H4 (cell line): ENCODE measurements around the gene LIN7B. TPM values are rescaled to one million over a fixed set of nuclear protein-coding genes. Genes with fewer than 3 reads are reported as not detected.
"Not testable (repeated sequence)": the region's sequence is repeated elsewhere in the genome, so short reads cannot be mapped to it uniquely, and the experiment has no call there.

ENCODE experiments used
- DNase-seq: peaks from one replicate; pipeline ENCODE4 v3.0.0-alpha.2; 2015; ENCODE audit warnings: low spot score
- total RNA-seq: library from RNA; depleted of rRNA; stranded (reverse); fragments of >200 nt; shearing (Covaris generic); gene quantifications from 2 replicates; pipeline ENCODE4 v1.2.3, GENCODE V29; 2014

The LIN7B gene
- total RNA-seq, 1 experiment from 2014 or later = 4.1 TPM

- peak; percentile 94 for DNase-seq
Observed at GRCh38 chr19:49118565-49119410, 4.6 kb downstream of the LIN7B start, which contains the start of gene C19orf73. Gene C19orf73, minus strand, starts transcription at chr19:49119143. Its CDS starts 121 bp downstream, at chr19:49119022.

GRCh38 chr19:49119411-49120324 is 5.5 kb downstream of the LIN7B start, which contains the start of gene PPFIA3:
Gene PPFIA3, plus strand, starts transcription at chr19:49119544. Its CDS starts 8,330 bp downstream, at chr19:49127874.
- peak; percentile 52 for DNase-seq

- no peak for DNase-seq
Observed at GRCh38 chr19:49120325-49120683, 6.1 kb downstream of the LIN7B start.

GRCh38 chr19:49120868-49121267 is 6.7 kb downstream of the LIN7B start:
- no peak for DNase-seq

DNA sequence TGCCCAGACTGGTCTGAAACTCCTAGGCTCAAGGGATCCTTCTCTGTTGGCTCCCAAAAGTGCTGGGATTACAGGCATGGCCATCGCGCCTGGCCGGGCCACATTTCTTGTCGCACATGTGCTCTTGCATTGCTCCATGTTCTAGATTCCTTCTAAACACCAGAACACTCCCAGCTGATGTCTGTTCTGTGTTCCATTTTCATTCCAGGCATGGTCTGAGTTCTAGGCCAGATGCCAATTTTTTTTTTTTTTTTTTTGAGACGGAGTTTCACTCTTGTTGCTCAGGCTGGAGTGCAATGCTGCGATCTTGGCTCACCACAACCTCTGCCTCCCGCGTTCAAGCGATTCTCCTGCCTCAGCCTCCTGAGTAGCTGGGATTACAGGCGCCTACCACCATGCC is 7.7 kb downstream of the LIN7B start:
- DNase-seq = not testable (repeated sequence)

DNA sequence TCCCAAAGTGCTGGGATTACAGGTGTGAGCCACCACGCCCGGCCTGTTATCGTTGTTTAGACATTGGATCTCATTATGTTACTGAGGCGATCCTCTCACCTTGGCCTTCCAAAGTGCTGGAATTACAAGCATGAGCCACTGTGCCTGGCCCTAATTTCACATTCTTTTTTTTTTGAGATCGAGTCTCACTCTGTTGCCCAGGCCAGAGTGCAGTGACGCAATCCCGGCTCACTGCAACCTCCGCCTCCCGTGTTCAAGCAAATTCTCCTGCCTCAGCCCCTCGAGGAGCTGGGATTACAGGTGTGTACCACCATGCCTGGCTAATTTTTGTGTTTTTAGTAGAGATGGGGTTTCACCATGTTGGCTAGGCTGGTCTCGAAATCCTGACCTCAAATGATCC is 9.1 kb downstream of the LIN7B start:
- not testable (repeated sequence) for DNase-seq

DNA sequence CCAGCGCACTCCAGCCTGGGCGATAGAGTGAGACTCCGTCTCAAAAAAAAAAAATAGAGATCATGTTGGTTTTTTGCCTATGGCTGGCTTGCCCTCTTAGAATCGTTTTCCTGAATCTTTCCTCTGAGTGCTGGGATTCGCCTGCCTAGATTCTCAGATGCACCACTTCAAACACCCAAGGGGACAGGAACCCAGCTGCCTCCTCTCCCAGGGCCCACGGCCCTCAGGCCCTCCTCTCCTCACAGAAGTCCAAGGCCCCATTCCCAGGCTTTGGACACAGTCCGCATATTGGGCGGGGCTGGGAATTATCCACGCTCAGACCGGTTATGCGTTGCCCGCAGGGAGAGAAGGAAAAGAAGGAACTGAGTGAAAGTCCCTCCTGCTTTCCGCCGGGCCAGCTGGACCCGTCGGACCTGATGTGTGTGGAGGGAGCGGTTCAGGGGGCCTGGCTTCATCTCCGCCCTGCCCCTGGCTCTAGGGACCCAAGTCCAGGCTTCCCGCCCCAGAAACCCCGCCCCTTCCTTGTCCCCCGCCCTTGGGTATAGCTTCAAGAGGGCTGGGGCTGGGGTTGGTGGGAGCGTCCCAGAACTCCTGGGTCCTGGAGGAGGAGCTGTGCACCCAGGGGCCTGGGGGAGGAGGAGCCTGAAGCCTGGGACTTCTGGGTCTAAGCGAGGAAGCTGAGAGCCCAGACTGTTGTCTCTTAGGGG is 11.0 kb downstream of the LIN7B start:
- DNase-seq = no peak

DNA sequence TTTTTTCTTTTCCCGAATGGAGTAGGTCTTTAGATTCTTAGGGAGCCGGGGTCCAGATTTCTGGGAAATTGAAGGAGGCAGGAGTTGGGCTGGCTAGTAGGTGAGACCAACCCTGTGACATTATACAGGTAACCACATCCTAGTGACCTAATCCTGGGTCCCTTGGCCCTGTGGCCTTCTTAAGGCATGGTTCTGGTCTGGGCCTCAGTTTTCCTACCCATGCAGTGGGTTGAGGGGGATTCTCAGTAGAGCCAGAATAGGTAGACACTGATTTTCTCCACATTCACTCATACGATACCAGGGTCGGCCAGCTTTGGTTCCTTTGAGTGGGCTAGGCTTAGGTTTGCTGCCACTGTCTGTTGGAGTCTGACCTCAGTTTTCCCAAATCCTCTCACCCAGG is 12.4 kb downstream of the LIN7B start:
- DNase-seq = no peak

- not testable (repeated sequence) for DNase-seq
Observed at GRCh38 chr19:49127225-49127624, 13.1 kb downstream of the LIN7B start.

DNA sequence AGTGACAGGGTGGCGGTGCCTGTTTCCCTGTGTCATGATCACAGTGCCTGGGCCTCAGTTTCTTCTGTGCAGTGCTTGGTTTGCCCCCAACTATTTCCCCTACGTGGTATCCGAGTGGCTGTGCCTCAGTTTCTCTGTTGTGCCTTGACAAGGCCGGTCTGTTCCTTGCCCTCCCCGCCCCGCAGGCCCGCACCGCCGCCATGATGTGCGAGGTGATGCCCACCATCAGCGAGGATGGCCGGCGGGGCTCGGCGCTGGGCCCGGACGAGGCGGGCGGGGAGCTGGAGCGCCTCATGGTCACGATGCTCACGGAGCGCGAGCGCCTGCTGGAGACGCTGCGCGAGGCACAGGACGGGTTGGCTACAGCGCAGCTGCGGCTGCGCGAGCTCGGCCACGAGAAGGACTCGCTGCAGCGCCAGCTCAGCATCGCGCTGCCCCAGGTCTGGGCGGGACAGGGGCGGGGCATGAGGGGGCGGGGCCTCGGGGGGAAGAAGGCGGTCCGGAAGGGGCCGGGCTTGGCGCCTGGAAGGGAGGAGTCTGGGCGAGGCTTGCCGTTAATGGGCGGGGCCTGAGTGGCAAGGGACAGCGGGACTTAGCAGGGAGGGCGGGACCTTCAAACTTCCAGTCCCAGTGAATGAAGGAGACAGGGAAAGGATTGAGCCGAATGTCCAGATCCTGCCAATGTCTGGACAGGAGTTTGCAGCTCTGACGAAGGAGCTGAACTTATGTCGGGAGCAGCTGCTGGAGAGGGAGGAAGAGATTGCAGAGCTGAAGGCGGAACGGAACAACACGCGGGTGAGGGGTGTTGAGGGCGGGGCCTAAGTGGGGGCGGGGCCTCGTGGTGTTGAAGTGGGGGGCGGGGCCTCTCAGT is 13.7 kb downstream of the LIN7B start:
- peak; percentile 96 for DNase-seq

DNA sequence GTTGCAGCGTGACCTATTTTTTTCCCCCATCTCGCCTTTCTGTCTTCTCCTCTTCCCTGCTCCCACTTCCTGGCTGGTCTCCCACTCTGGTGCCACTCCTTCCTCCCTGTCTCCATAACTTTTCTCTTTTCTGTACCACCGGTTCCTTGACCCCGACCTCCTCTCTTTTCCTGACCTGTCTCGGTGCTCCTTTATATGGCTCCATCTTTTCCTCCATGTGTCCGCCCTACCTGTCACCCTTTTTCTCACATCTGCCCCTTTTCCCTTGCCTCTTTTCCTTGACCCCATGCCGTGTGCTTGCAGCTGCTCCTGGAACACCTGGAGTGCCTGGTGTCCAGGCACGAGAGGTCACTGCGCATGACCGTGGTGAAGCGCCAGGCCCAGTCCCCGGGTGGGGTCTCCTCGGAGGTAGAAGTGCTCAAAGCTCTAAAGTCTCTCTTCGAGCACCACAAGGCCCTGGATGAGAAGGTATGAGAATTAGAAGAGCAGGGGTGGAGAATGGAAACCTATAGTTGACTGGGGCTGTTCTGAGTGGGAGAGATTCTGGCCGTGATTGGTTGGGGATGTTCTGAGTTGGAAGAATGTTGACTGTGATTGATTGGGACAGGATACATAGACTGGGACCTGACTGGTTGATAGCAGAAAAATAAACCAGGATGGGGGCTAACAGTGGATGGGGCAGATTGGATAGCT is 14.5 kb downstream of the LIN7B start:
- DNase-seq = no peak

- no peak for DNase-seq
Observed at GRCh38 chr19:49129238-49129583, 15.0 kb downstream of the LIN7B start.

DNA sequence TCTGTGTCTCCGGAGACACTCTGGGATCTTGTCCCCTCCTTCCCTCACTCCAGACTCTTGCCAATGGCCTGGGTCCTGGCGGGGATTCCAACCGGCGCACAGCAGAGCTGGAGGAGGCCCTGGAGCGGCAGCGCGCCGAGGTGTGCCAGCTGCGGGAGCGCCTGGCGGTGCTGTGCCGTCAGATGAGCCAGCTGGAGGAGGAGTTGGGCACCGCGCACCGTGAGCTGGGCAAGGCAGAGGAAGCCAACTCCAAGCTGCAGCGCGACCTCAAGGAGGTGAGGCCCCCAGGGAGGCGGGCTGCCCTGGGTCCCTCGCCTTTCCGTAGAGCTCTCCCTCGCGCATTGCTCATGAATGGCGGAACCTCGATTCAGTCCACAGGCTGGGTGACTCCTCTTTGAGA is 16.2 kb downstream of the LIN7B start:
- DNase-seq = no peak

GRCh38 chr19:49132974-49133609 is 18.9 kb downstream of the LIN7B start:
- DNase-seq = no peak

DNA sequence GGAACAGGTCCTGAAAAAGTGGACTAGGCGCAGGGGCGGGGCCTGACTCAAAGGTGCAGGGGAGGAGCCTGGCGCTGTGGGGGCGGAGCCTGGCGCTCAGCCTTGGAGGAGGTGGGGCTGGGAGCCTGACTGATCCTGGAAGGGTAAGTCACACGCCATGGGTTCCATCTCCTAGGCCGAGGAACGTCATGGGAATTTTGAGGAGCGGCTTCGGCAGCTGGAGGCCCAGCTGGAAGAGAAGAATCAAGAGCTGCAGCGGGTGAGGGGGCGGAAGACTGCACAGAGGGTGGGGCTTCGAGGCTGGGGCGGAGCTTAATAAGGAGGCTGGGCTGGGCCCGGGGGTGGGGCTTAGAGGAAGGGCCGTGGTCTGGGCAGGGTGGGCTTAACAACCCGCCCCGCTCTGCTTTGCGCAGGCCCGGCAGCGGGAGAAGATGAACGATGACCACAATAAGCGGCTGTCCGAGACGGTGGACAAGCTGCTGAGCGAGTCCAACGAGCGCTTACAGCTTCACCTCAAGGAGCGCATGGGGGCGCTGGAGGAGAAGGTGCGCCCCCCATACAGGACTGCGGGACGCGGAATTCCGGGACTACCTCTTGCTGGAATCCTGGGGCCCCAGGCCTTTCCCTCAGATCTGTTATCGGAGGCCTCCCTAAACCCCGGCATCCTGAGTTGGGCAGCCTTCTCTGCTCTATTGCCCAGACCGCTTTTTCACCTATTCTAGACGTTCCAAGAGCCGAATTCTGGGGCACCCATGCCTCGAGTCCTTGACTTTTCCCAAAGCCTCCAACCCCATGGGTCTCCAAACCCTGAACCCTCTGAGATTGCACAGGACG is 19.7 kb downstream of the LIN7B start:
- DNase-seq = no peak

DNA sequence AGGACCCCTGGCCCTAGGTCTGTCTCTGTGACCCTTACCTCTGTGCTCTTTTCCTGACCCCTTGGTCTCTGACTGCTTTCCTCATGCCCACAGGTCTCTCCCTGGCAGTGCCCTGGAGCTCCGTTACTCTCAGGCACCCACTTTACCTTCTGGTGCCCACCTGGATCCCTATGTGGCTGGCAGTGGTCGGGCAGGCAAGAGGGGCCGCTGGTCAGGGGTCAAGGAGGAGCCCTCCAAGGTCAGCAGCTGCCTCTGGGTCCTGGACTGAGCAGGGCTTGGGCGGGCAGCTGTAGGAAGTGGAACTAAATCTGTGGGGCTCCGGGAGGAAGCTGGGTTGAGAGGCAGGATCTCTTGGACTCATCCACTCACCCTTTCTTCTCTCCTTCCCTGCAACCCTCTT is 21.5 kb downstream of the LIN7B start:
- no peak for DNase-seq

DNA sequence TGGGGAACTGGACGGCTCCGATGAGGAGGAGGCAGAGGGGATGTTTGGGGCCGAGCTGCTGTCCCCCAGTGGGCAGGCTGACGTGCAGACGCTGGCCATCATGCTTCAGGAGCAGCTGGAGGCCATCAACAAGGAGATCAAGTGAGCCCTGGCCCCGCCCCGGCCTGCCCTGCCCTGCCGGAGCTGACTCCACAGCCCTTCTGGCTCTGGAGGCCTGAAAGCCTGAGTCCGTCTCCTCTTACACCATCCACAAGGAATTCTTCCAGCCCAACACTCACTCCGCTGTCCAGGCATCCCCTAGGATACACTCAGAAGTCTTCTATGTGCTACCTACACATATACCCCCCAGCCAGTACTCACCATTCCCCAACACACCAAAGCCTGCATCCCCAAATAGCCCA is 22.6 kb downstream of the LIN7B start:
- no peak for DNase-seq

- no peak for DNase-seq
Observed at GRCh38 chr19:49140951-49141350, 26.8 kb downstream of the LIN7B start.

DNA sequence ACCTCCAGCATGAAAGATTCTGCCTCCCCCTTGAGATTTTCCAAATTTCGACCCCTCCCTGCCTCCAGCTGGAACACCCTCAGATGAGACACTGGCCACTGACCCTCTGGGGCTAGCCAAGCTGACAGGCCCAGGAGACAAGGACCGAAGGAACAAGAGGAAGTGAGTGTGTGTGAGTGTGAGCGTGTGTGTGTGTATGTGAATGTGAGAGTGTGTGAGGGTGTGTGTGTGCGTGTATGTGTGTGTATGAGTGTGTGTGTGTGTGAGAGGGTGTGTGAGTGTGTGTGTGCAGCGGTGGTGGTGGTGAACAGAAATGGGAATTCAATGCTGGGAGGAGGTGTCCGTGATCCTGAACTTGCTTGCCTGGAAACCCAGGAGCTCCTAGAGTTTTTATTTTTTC is 27.2 kb downstream of the LIN7B start:
- no peak for DNase-seq
